Keratinocyte (primary cell): ENCODE measurements around the gene ARSB. TPM values are rescaled to one million over a fixed set of nuclear protein-coding genes. Genes with fewer than 3 reads are reported as not detected.

Source experiments
- DNase-seq: peaks from one replicate; pipeline ENCODE4 v3.0.0-alpha.2; 2011; ENCODE audit warnings: low read depth, missing footprints, low spot score
- FAIRE-seq: peaks from 2 replicates; lab custom pipeline; 2011; peaks lifted over from hg19 to GRCh38; lab: Jason Lieb, UNC
- H2AFZ ChIP-seq: 2 replicates; pipeline ENCODE4 v1.6.0; 2012; ENCODE audit warnings: low read length, control low read depth, inconsistent platforms; ENCODE audit not compliant: control insufficient read depth
- H3K27ac ChIP-seq: 2 replicates; pipeline ENCODE4 v1.5.1; 2011; ENCODE audit warnings: low read length; ENCODE audit not compliant: control insufficient read depth, insufficient read depth
- H3K27me3 ChIP-seq: 3 replicates; pipeline ENCODE4 v1.6.0; 2011; ENCODE audit warnings: low read length; ENCODE audit not compliant: control insufficient read depth, insufficient read depth; ENCODE audit errors: extremely low read depth
- H3K36me3 ChIP-seq, 2 experiments: 2 replicates in 1 of 2; 3 replicates in 1 of 2; pipeline ENCODE4 v1.5.1; 2011; ENCODE audit warnings: low read length in 2 of 2, mild to moderate bottlenecking in 1 of 2; ENCODE audit not compliant: control insufficient read depth in 2 of 2, insufficient read depth in 2 of 2; ENCODE audit errors: extremely low read depth in 1 of 2
- H3K4me1 ChIP-seq: 3 replicates; pipeline ENCODE4 v1.5.1; 2011; ENCODE audit warnings: low read length; ENCODE audit not compliant: control insufficient read depth, insufficient read depth; ENCODE audit errors: extremely low read depth
- H3K4me2 ChIP-seq: 3 replicates; pipeline ENCODE4 v1.6.0; 2011; ENCODE audit warnings: low read depth, low read length; ENCODE audit not compliant: control insufficient read depth, insufficient read depth; ENCODE audit errors: extremely low read depth
- H3K4me3 ChIP-seq, 3 experiments: fragments of 200-600 bp in 1 of 3; sonication (generic) in 1 of 3; 2 replicates in 2 of 3; 3 replicates in 1 of 3; pipeline ENCODE4 v1.5.1; 2011 to 2016; ENCODE audit warnings: low read length in 3 of 3, mild to moderate bottlenecking in 3 of 3, control low read depth in 2 of 3, inconsistent platforms in 1 of 3, low read depth in 1 of 3, mixed read lengths in 1 of 3, mixed run types in 1 of 3, moderate library complexity in 1 of 3; ENCODE audit not compliant: control insufficient read depth in 2 of 3, insufficient read depth in 2 of 3; ENCODE audit errors: extremely low read depth in 1 of 3
- H3K79me2 ChIP-seq: 2 replicates; pipeline ENCODE4 v1.6.0; 2012; ENCODE audit warnings: low read length; ENCODE audit not compliant: control insufficient read depth, insufficient read depth
- H3K9ac ChIP-seq: 3 replicates; pipeline ENCODE4 v1.6.0; 2011; ENCODE audit warnings: low read length; ENCODE audit not compliant: control insufficient read depth, insufficient read depth; ENCODE audit errors: extremely low read depth
- H3K9me1 ChIP-seq: 3 replicates; pipeline ENCODE4 v1.6.0; 2011; ENCODE audit warnings: low read length; ENCODE audit not compliant: control insufficient read depth, insufficient read depth; ENCODE audit errors: extremely low read depth
- H3K9me3 ChIP-seq: 2 replicates; pipeline ENCODE4 v1.5.1; 2012; ENCODE audit warnings: low read depth, low read length; ENCODE audit not compliant: control insufficient read depth
- H4K20me1 ChIP-seq: 3 replicates; pipeline ENCODE4 v1.6.0; 2011; ENCODE audit warnings: low read length; ENCODE audit not compliant: control insufficient read depth, insufficient read depth; ENCODE audit errors: extremely low read depth
- EZH2 ChIP-seq: IDR thresholded peaks from one replicate; pipeline ENCODE4 v1.6.1; 2012; ENCODE audit warnings: inconsistent platforms, mild to moderate bottlenecking, low read length, moderate library complexity
- dilution Hi-C: fragments of 300-500 bp; cut with MboI; formaldehyde crosslinking; loops from one replicate; pipeline ENCODE4 v1.7.0; 2020; ENCODE audit warnings: low sequenced_read_pairs; ENCODE audit not compliant: extremely low pct_ligation_motif_present
- polyA plus RNA-seq, 5 experiments: library from polyadenylated mRNA; depleted of rRNA in 3 of 5; stranded (reverse) in 3 of 5; stranded (forward) in 1 of 5; unstranded in 1 of 5; fragments of >200 nt; gene quantifications; 1 replicate in 1 of 5; 2 replicates in 3 of 5; 3 replicates in 1 of 5; pipeline versions ENCODE4 v1.2.1 to v1.2.3, GENCODE V29; 2011 to 2012; ENCODE audit warnings: missing spikeins in 2 of 5, low read depth in 1 of 5, low replicate concordance in 1 of 5
- TF ChIP-seq, protein P1 (sequence below), 3 experiments: IDR thresholded peaks in 1 of 3; conservative IDR thresholded peaks in 1 of 3; optimal IDR thresholded peaks in 1 of 3; 2 replicates in 2 of 3; 3 replicates in 1 of 3; pipeline versions ENCODE3 to v1.5.1; 2011; ENCODE audit warnings: low read length in 3 of 3, mild to moderate bottlenecking in 3 of 3, moderate library complexity in 2 of 3, control low read depth in 1 of 3, inconsistent platforms in 1 of 3; ENCODE audit not compliant: insufficient read depth in 2 of 3; ENCODE audit errors: extremely low read depth in 1 of 3

The ARSB gene
- polyA plus RNA-seq, 1 donor (not counting 4 experiments of a cell fraction or from before 2014, with no cell fraction given), result 4.5 TPM

DNA sequence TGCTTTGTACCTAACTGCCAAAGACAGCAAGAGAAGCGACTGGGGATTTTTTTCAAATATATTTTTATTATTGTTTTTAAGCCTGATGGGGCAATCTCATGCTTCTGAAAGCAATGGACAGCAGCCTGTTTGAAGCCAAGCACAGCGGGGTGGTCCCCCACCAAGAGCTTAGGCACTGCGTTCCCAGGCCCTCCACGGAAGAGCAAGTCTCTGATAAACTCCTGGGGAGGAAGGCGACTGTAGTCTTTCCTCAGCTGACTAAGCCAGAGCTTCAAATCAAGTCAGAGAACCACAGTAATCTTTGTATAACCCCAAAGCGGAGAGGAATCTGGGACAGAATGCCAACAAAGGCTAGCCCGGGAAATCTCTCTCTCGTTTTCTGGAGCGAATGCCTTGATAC is 54.4 kb downstream of the ARSB start:
- DNase-seq (no peak), FAIRE-seq (no peak)
- no peak for TF ChIP-seq EZH2
- TF ChIP-seq, protein P1, sequence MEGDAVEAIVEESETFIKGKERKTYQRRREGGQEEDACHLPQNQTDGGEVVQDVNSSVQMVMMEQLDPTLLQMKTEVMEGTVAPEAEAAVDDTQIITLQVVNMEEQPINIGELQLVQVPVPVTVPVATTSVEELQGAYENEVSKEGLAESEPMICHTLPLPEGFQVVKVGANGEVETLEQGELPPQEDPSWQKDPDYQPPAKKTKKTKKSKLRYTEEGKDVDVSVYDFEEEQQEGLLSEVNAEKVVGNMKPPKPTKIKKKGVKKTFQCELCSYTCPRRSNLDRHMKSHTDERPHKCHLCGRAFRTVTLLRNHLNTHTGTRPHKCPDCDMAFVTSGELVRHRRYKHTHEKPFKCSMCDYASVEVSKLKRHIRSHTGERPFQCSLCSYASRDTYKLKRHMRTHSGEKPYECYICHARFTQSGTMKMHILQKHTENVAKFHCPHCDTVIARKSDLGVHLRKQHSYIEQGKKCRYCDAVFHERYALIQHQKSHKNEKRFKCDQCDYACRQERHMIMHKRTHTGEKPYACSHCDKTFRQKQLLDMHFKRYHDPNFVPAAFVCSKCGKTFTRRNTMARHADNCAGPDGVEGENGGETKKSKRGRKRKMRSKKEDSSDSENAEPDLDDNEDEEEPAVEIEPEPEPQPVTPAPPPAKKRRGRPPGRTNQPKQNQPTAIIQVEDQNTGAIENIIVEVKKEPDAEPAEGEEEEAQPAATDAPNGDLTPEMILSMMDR (optimal IDR thresholded peaks at IDR 0.05 in 1 of 3, IDR thresholded peaks at IDR 0.05 in 1 of 3, conservative IDR thresholded peaks at IDR 0.05 in 1 of 3; ENCODE audit: extremely low read depth in 1 of 3, insufficient read depth in 2 of 3, low read length in 3 of 3), result no peak
- H3K4me1 ChIP-seq, result no peaks in the 10 kb centered on the region
- no peaks in the 10 kb centered on the region for H3K9me3 ChIP-seq
- H3K79me2 ChIP-seq, result no peaks in the 10 kb centered on the region
- H3K27me3 ChIP-seq, result no peaks in the 10 kb centered on the region
- no peak overlapping the region for H3K27ac ChIP-seq
- dilution Hi-C loops, result no loop called here
- H4K20me1 ChIP-seq, result no peaks in the 10 kb centered on the region
- no peak overlapping the region for H3K9ac ChIP-seq
- H3K9me1 ChIP-seq, result no peaks in the 10 kb centered on the region
- H3K36me3 ChIP-seq, result no peaks in the 10 kb centered on the region
- no peak overlapping the region for H3K4me3 ChIP-seq
- H3K4me2 ChIP-seq, result no peak overlapping the region
- H2AFZ ChIP-seq, result no peak overlapping the region

DNA sequence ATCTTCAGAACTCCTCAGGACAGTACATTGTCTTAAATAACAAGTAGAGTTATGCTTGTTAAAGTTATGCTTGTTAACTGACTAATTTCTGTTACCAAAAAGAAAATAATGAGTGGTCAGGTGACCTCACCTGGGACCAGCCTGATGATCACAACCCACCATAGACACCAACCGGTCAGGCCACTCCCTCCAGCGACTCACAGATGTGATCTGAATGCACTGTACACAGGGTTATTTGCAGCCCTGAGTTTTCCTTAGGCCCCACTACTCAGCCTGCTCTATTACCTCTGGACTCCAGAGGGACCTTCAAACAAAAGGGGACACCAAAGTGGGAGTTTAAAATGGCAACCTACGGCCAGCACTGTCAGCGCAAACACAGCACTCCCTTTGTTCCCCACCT is 55.3 kb downstream of the ARSB start:
- FAIRE-seq (no peak), DNase-seq (no peak)
- Histone ChIP-seq H3K36me3 (no peaks in the 10 kb centered on the region), H3K9me3 (no peaks in the 10 kb centered on the region), H4K20me1 (no peaks in the 10 kb centered on the region), H3K4me2 (no peak overlapping the region), H3K79me2 (no peaks in the 10 kb centered on the region), H3K27me3 (no peaks in the 10 kb centered on the region), H3K4me1 (no peaks in the 10 kb centered on the region), H3K27ac (no peak overlapping the region), H3K9ac (no peak overlapping the region), H2AFZ (no peak overlapping the region), H3K4me3 (no peak overlapping the region), H3K9me1 (no peaks in the 10 kb centered on the region)
- dilution Hi-C loops, result no loop called here
- no peak for TF ChIP-seq EZH2
- TF ChIP-seq, protein P1 (optimal IDR thresholded peaks at IDR 0.05 in 1 of 3, IDR thresholded peaks at IDR 0.05 in 1 of 3, conservative IDR thresholded peaks at IDR 0.05 in 1 of 3; ENCODE audit: extremely low read depth in 1 of 3, insufficient read depth in 2 of 3, low read length in 3 of 3), result no peak
